H1 (cell line): Measurements from ENCODE around the gene ELL2. TPM values are rescaled to one million over a fixed set of nuclear protein-coding genes. Genes with fewer than 3 reads are reported as not detected.

Experiments
- CTCF ChIA-PET: fragments of 300-600 bp; sonication (Branson Sonifier 250); formaldehyde crosslinking; loops from one replicate; lab custom pipeline; 2021; ENCODE audit not compliant: partially characterized antibody; lab: Charles Lee
- POLR2A ChIA-PET: fragments of 300-600 bp; sonication (Branson Sonifier 250); formaldehyde crosslinking; loops from one replicate; lab custom pipeline; 2021; ENCODE audit warnings: inconsistent platforms; ENCODE audit not compliant: partially characterized antibody; lab: Charles Lee
- DNase-seq, 2 experiments: peaks; one replicate each; pipeline versions ENCODE4 v3.0.0 to v3.0.0-alpha.2; 2010 to 2022; ENCODE audit warnings: low spot score in 2 of 2, low read depth in 1 of 2, mixed read lengths in 1 of 2
- FAIRE-seq: peaks from 2 replicates; lab custom pipeline; 2011; peaks lifted over from hg19 to GRCh38; lab: Jason Lieb, UNC
- H2AFZ ChIP-seq: 2 replicates; pipeline ENCODE4 v1.8.1; 2012; ENCODE audit warnings: low read length, inconsistent platforms
- H2AK5ac ChIP-seq: 2 replicates; pipeline ENCODE4 v1.6.1; 2013; ENCODE audit warnings: low read depth, low read length
- H2BK120ac ChIP-seq: replicated peaks from 2 replicates; pipeline ENCODE3; 2013; ENCODE audit warnings: low read depth, low read length, inconsistent platforms
- H2BK12ac ChIP-seq: 2 replicates; pipeline ENCODE4 v1.6.1; 2013; ENCODE audit warnings: low read depth, low read length
- H2BK15ac ChIP-seq: 2 replicates; pipeline ENCODE4 v1.6.1; 2013; ENCODE audit warnings: low read length
- H2BK20ac ChIP-seq: 2 replicates; pipeline ENCODE4 v1.6.1; 2013; ENCODE audit warnings: low read length
- H2BK5ac ChIP-seq: 2 replicates; pipeline ENCODE4 v1.6.1; 2013; ENCODE audit warnings: low read depth, low read length
- H3K14ac ChIP-seq: 2 replicates; pipeline ENCODE4 v1.6.1; 2013; ENCODE audit warnings: inconsistent platforms; ENCODE audit not compliant: insufficient read length
- H3K18ac ChIP-seq: 2 replicates; pipeline ENCODE4 v1.6.1; 2013; ENCODE audit warnings: low read length; ENCODE audit errors: extremely low read depth
- H3K23ac ChIP-seq: 2 replicates; pipeline ENCODE4 v1.6.1; 2013; ENCODE audit warnings: inconsistent platforms; ENCODE audit not compliant: insufficient read length
- H3K23me2 ChIP-seq: 2 replicates; pipeline ENCODE4 v1.6.1; 2013; ENCODE audit warnings: low read depth, low read length
- H3K27ac ChIP-seq: 2 replicates; pipeline ENCODE4 v1.6.1; 2011; ENCODE audit warnings: low read depth, low read length, inconsistent platforms
- H3K27me3 ChIP-seq, 4 experiments: replicated peaks in 1 of 4; 1 replicate in 1 of 4; 2 replicates in 3 of 4; pipeline versions ENCODE4 v1.6.1 to v1.8.1; 2011 to 2013; ENCODE audit warnings: low read length in 3 of 4, mild to moderate bottlenecking in 3 of 4, inconsistent platforms in 2 of 4, mixed read lengths in 2 of 4, moderate library complexity in 1 of 4; ENCODE audit not compliant: control insufficient read depth in 3 of 4, insufficient read depth in 3 of 4; ENCODE audit errors: extremely low read depth in 1 of 4
- H3K36me3 ChIP-seq, 4 experiments: 2 replicates each; pipeline versions ENCODE4 v1.6.1 to v1.8.1; 2011 to 2013; ENCODE audit warnings: mild to moderate bottlenecking in 4 of 4, low read length in 3 of 4, moderate library complexity in 2 of 4, control low read depth in 1 of 4, inconsistent platforms in 1 of 4; ENCODE audit not compliant: insufficient read depth in 4 of 4, control insufficient read depth in 2 of 4
- H3K4ac ChIP-seq: replicated peaks from 2 replicates; pipeline ENCODE3; 2013; ENCODE audit warnings: low read length, low read depth, mixed read lengths, inconsistent platforms; ENCODE audit not compliant: insufficient read length
- H3K4me1 ChIP-seq, 4 experiments: replicated peaks in 1 of 4; 1 replicate in 1 of 4; 2 replicates in 3 of 4; pipeline versions ENCODE4 v1.6.1 to v1.8.1; 2011 to 2013; ENCODE audit warnings: low read length in 3 of 4, inconsistent platforms in 2 of 4, mixed read lengths in 1 of 4; ENCODE audit not compliant: insufficient read depth in 4 of 4, control insufficient read depth in 3 of 4
- H3K4me2 ChIP-seq, 2 experiments: 2 replicates each; pipeline versions ENCODE4 v1.6.1 to v1.8.1; 2011 to 2013; ENCODE audit warnings: low read depth in 2 of 2, low read length in 2 of 2, control low read depth in 1 of 2, inconsistent platforms in 1 of 2, mild to moderate bottlenecking in 1 of 2; ENCODE audit not compliant: insufficient read depth in 1 of 2
- H3K4me3 ChIP-seq, 4 experiments: fragments of 200-600, 300-600 bp in 1 of 4; sonication (generic), shearing (Covaris generic), sonication (Bioruptor Twin) in 1 of 4; 2 replicates each; pipeline versions ENCODE4 v1.5.1 to v1.8.1; 2011 to 2016; ENCODE audit warnings: low read length in 4 of 4, low read depth in 3 of 4, control low read depth in 2 of 4, inconsistent platforms in 2 of 4, mild to moderate bottlenecking in 2 of 4, mixed read lengths in 1 of 4, moderate library complexity in 1 of 4; ENCODE audit not compliant: insufficient read depth in 2 of 4; ENCODE audit errors: extremely low read depth in 1 of 4
- H3K56ac ChIP-seq: replicated peaks from 2 replicates; pipeline ENCODE3; 2013; ENCODE audit warnings: low read depth, mild to moderate bottlenecking, mixed read lengths, low read length, inconsistent platforms; ENCODE audit not compliant: insufficient read length
- H3K79me1 ChIP-seq: 2 replicates; pipeline ENCODE4 v1.6.1; 2013; ENCODE audit warnings: low read depth, low read length, control low read depth
- H3K79me2 ChIP-seq, 2 experiments: 2 replicates each; pipeline versions ENCODE4 v1.6.1 to v1.8.1; 2012 to 2013; ENCODE audit warnings: low read length in 2 of 2, mild to moderate bottlenecking in 2 of 2, inconsistent platforms in 1 of 2; ENCODE audit not compliant: insufficient read depth in 2 of 2, control insufficient read depth in 1 of 2
- H3K9ac ChIP-seq, 4 experiments: replicated peaks in 1 of 4; 1 replicate in 1 of 4; 2 replicates in 3 of 4; pipeline versions ENCODE4 v1.6.1 to v1.8.1; 2011 to 2013; ENCODE audit warnings: low read depth in 3 of 4, low read length in 3 of 4, control low read depth in 2 of 4, mild to moderate bottlenecking in 2 of 4, moderate library complexity in 2 of 4, inconsistent platforms in 1 of 4; ENCODE audit errors: extremely low read depth in 1 of 4
- H3K9me3 ChIP-seq, 2 experiments: 2 replicates each; pipeline versions ENCODE4 v1.6.1 to v1.8.1; 2012 to 2013; ENCODE audit warnings: mild to moderate bottlenecking in 2 of 2, moderate library complexity in 2 of 2, control low read depth in 1 of 2, inconsistent platforms in 1 of 2, low read depth in 1 of 2, low read length in 1 of 2, mixed read lengths in 1 of 2; ENCODE audit not compliant: insufficient read depth in 2 of 2
- H4K20me1 ChIP-seq, 2 experiments: replicated peaks in 1 of 2; 2 replicates each; pipeline versions ENCODE3 to v1.8.1; 2011 to 2013; ENCODE audit warnings: inconsistent platforms in 2 of 2, low read length in 2 of 2, mild to moderate bottlenecking in 1 of 2; ENCODE audit not compliant: insufficient read depth in 2 of 2, control insufficient read depth in 1 of 2
- H4K5ac ChIP-seq: 2 replicates; pipeline ENCODE4 v1.6.1; 2013; ENCODE audit warnings: low read length, low read depth, mixed read lengths, inconsistent platforms; ENCODE audit not compliant: insufficient read length
- H4K8ac ChIP-seq: 2 replicates; pipeline ENCODE4 v1.8.0; 2013; ENCODE audit warnings: mild to moderate bottlenecking, moderate library complexity, low read length, inconsistent platforms; ENCODE audit not compliant: insufficient read depth; ENCODE audit errors: extremely low read depth
- H4K91ac ChIP-seq: replicated peaks from 2 replicates; pipeline ENCODE3; 2013; ENCODE audit warnings: low read length, mixed read lengths, inconsistent platforms; ENCODE audit not compliant: insufficient read length
- E2F6 ChIP-seq: IDR thresholded peaks from 2 replicates; pipeline ENCODE4 v1.6.1; 2012; ENCODE audit warnings: inconsistent platforms
- GTF2F1 ChIP-seq: IDR thresholded peaks from 2 replicates; pipeline ENCODE4 v1.6.1; 2012; ENCODE audit warnings: low read depth, low read length, improper control_type of control experiment, borderline replicate concordance
- NRF1 ChIP-seq: IDR thresholded peaks from 2 replicates; pipeline ENCODE4 v1.6.1; 2011; ENCODE audit warnings: mild to moderate bottlenecking, low read depth, low read length, improper control_type of control experiment
- RAD21 ChIP-seq, 2 experiments: IDR thresholded peaks in 1 of 2; conservative IDR thresholded peaks in 1 of 2; 2 replicates each; pipeline ENCODE4 v1.6.1; 2011; ENCODE audit warnings: low read depth in 2 of 2, low read length in 2 of 2, improper control_type of control experiment in 1 of 2, inconsistent platforms in 1 of 2, mild to moderate bottlenecking in 1 of 2, moderate library complexity in 1 of 2
- SUZ12 ChIP-seq: fragments of 200-600 bp; sonication (generic); IDR thresholded peaks from 2 replicates; pipeline ENCODE4 v1.6.1; 2012; ENCODE audit warnings: mild to moderate bottlenecking, inconsistent platforms, low read length, moderate library complexity, mixed read lengths
- WGBS, 2 experiments: shearing (Covaris generic) in 1 of 2; methylation state at CpG; one replicate each; pipeline versions ENCODE4 v1.1.6 to v1.1.7; 2013 to 2015; ENCODE audit warnings: low lambda C conversion rate in 2 of 2, mixed read lengths in 2 of 2, inconsistent platforms in 1 of 2, low coverage in 1 of 2, missing lambda C conversion rate in 1 of 2; ENCODE audit not compliant: insufficient replicate concordance in 2 of 2, insufficient coverage in 1 of 2, insufficient read length in 1 of 2; ENCODE audit errors: extremely low coverage in 1 of 2, missing lambda C conversion rate in 1 of 2; 5-methylcytosine and 5-hydroxymethylcytosine counted together
- polyA plus RNA-seq, 7 experiments: library from polyadenylated mRNA; depleted of rRNA in 3 of 7; stranded (reverse) in 5 of 7; unstranded in 2 of 7; fragments of >200 nt in 5 of 7; fragments of 200-250 nt in 2 of 7; gene quantifications; 1 replicate in 5 of 7; 2 replicates in 1 of 7; 4 replicates in 1 of 7; pipeline versions ENCODE4 v1.2.1 to v1.2.3, GENCODE V29; 2011 to 2013; ENCODE audit warnings: missing spikeins in 2 of 7, mixed read lengths in 2 of 7
- total RNA-seq: library from RNA; stranded (reverse); fragmentation: NEBNext Ultra II Directional; extraction: Animal tissue kit (Norgen Biotek cat#: 25700); gene quantifications from 2 replicates; pipeline ENCODE4 v1.2.1, GENCODE V29; 2021
- TF ChIP-seq, protein P1 (sequence below): IDR thresholded peaks from 2 replicates; pipeline ENCODE4 v1.6.1; 2012; ENCODE audit warnings: low read length, inconsistent platforms

Gene ELL2
- total and polyA plus RNA-seq, 2 of the 8 experiments (the other 6 are each of a cell fraction or from before 2014, with no cell fraction given) = 6.3 to 29.4 TPM

GRCh38 chr5:95904827-95905226, 56.8 kb downstream of the ELL2 start:
- H3K27ac ChIP-seq = no peak overlapping the region
- H2BK20ac ChIP-seq = no peak overlapping the region
- no peaks in the 10 kb centered on the region for H3K79me1 ChIP-seq
- H3K9me3 ChIP-seq = no peaks in the 10 kb centered on the region
- no peak for FAIRE-seq
- H3K4me3 ChIP-seq = no peak overlapping the region
- H3K23me2 ChIP-seq = no peaks in the 10 kb centered on the region
- 93% methylated on average over 5 of the region's 5 CpGs; no CpG with 5 or more reads in 1 of the 2 experiments for WGBS, 2 experiments
- no peak overlapping the region for H2AK5ac ChIP-seq
- H2BK12ac ChIP-seq = no peak overlapping the region
- no peak overlapping the region for H3K56ac ChIP-seq
- H2AFZ ChIP-seq = no peak overlapping the region
- no peak overlapping the region for H3K14ac ChIP-seq
- H3K27me3 ChIP-seq = no peaks in the 10 kb centered on the region
- H4K8ac ChIP-seq = no peak overlapping the region
- H3K18ac ChIP-seq = no peak overlapping the region
- no peak for DNase-seq
- H4K91ac ChIP-seq = no peak overlapping the region
- no peak overlapping the region for H2BK120ac ChIP-seq
- H3K9ac ChIP-seq = no peak overlapping the region
- H3K23ac ChIP-seq = no peak overlapping the region
- H3K4ac ChIP-seq = no peak overlapping the region
- no peak overlapping the region for H3K4me2 ChIP-seq
- no peaks in the 10 kb centered on the region; a peak in 2 of 8 replicates for H3K36me3 ChIP-seq
- no peak overlapping the region for H2BK15ac ChIP-seq
- ChIA-PET CTCF (interaction anchor here (0.6 to 1.3 kb wide), 3 partner anchors 10 to 53 kb away, joined by 3 to 4 read pairs (median 4); no protein-coding TSS in a partner anchor), POLR2A (interaction anchor here (1.6 kb wide), 1 partner anchor 58 kb away, joined by 4 read pairs; no protein-coding TSS in a partner anchor)
- H4K5ac ChIP-seq = no peak overlapping the region
- no peaks in the 10 kb centered on the region; a peak in 1 of 4 replicates for H3K79me2 ChIP-seq
- no peak overlapping the region for H2BK5ac ChIP-seq
- peaks cover 0 to 4% (median 0%) of the 10 kb centered on the region in 4 experiments; a peak in 4 of 7 replicates for H3K4me1 ChIP-seq
- H4K20me1 ChIP-seq = no peaks in the 10 kb centered on the region
- TF ChIP-seq E2F6 (no peak), RAD21 (IDR thresholded peaks at IDR 0.05 in 1 of 2, conservative IDR thresholded peaks at IDR 0.05 in 1 of 2; ENCODE audit: low read depth in 2 of 2, low read length in 2 of 2) (no peak), SUZ12 (no peak), NRF1 (no peak), GTF2F1 (no peak)
- TF ChIP-seq, protein P1, sequence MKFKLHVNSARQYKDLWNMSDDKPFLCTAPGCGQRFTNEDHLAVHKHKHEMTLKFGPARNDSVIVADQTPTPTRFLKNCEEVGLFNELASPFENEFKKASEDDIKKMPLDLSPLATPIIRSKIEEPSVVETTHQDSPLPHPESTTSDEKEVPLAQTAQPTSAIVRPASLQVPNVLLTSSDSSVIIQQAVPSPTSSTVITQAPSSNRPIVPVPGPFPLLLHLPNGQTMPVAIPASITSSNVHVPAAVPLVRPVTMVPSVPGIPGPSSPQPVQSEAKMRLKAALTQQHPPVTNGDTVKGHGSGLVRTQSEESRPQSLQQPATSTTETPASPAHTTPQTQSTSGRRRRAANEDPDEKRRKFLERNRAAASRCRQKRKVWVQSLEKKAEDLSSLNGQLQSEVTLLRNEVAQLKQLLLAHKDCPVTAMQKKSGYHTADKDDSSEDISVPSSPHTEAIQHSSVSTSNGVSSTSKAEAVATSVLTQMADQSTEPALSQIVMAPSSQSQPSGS = no peak
